GM23338 (cell line): ENCODE measurements around the gene TNFAIP8L3. TPM values are rescaled to one million over a fixed set of nuclear protein-coding genes. Genes with fewer than 3 reads are reported as not detected.

Experiments
- ATAC-seq: fragments of 200-7000 bp; cut with Tn5 transposase; 3 replicates; pipeline ENCODE4 v1.9.1; 2020
- DNase-seq: peaks from one replicate; pipeline ENCODE4 v3.0.0-alpha.2; 2015; ENCODE audit warnings: low spot score
- H2AFZ ChIP-seq: fragments of 200-600 bp; sonication (generic); 2 replicates; pipeline ENCODE4 v1.8.0; 2016; ENCODE audit warnings: antibody characterized with exemption, mild to moderate bottlenecking, moderate library complexity
- H3F3A ChIP-seq: fragments of 200-600 bp; sonication (generic); replicated peaks from 2 replicates; pipeline ENCODE4 v1.8.0; 2017; ENCODE audit warnings: antibody characterized with exemption, mixed run types, low read depth
- H3K27ac ChIP-seq: fragments of 200-600 bp; sonication (generic); 2 replicates; pipeline ENCODE4 v1.6.1; 2016; ENCODE audit warnings: low read depth
- H3K27me3 ChIP-seq: fragments of 200-600 bp; sonication (generic); 2 replicates; pipeline ENCODE4 v1.8.0; 2016; ENCODE audit warnings: mild to moderate bottlenecking, mixed run types, moderate library complexity; ENCODE audit not compliant: insufficient read depth
- H3K36me3 ChIP-seq: fragments of 200-600 bp; sonication (generic); 2 replicates; pipeline ENCODE4 v1.8.0; 2016; ENCODE audit warnings: mild to moderate bottlenecking; ENCODE audit not compliant: insufficient read depth
- H3K4me1 ChIP-seq: fragments of 200-600 bp; sonication (generic); 2 replicates; pipeline ENCODE4 v1.8.0; 2016; ENCODE audit warnings: mild to moderate bottlenecking, moderate library complexity; ENCODE audit not compliant: insufficient read depth
- H3K4me2 ChIP-seq: fragments of 200-600 bp; sonication (generic); 2 replicates; pipeline ENCODE4 v1.7.1; 2017; ENCODE audit warnings: mixed run types
- H3K4me3 ChIP-seq: fragments of 200-600 bp; sonication (generic); 2 replicates; pipeline ENCODE4 v1.6.1; 2016; ENCODE audit warnings: mixed run types
- H3K79me2 ChIP-seq: fragments of 200-600 bp; sonication (generic); replicated peaks from 2 replicates; pipeline ENCODE4 v1.8.0; 2017; ENCODE audit warnings: mild to moderate bottlenecking; ENCODE audit not compliant: insufficient read depth
- H3K9me2 ChIP-seq: fragments of 200-600 bp; sonication (generic); 2 replicates; pipeline ENCODE4 v1.8.0; 2017; ENCODE audit not compliant: insufficient read depth
- H4K20me1 ChIP-seq: fragments of 200-600 bp; sonication (generic); replicated peaks from 2 replicates; pipeline ENCODE4 v1.8.0; 2017; ENCODE audit warnings: mild to moderate bottlenecking; ENCODE audit not compliant: insufficient read depth
- H3K27ac Mint-ChIP-seq: 2 replicates; pipeline ENCODE4 v1.8.0; 2020; ENCODE audit warnings: inconsistent platforms, mild to moderate bottlenecking, moderate library complexity, mixed read lengths
- H3K27me3 Mint-ChIP-seq: 3 replicates; pipeline ENCODE4 v1.8.0; 2022; ENCODE audit warnings: low read depth, mild to moderate bottlenecking, moderate library complexity, mixed read lengths, inconsistent platforms; ENCODE audit not compliant: insufficient read depth, poor library complexity
- H3K36me3 Mint-ChIP-seq: 3 replicates; pipeline ENCODE4 v1.8.0; 2021; ENCODE audit warnings: low read depth, mild to moderate bottlenecking, inconsistent platforms, moderate library complexity, mixed read lengths
- H3K4me1 Mint-ChIP-seq: 3 replicates; pipeline ENCODE4 v1.8.0; 2020; ENCODE audit warnings: mild to moderate bottlenecking, inconsistent platforms, mixed read lengths
- H3K4me3 Mint-ChIP-seq: 3 replicates; pipeline ENCODE4 v1.8.0; 2021; ENCODE audit warnings: moderate library complexity, mild to moderate bottlenecking, inconsistent platforms, mixed read lengths
- H3K9me3 Mint-ChIP-seq: 3 replicates; pipeline ENCODE4 v1.8.0; 2020; ENCODE audit warnings: moderate library complexity, mild to moderate bottlenecking, inconsistent platforms, mixed read lengths
- CREB1 ChIP-seq: fragments of 250-450 bp; sonication (Bioruptor Pico); IDR thresholded peaks from 2 replicates; pipeline ENCODE4 v1.5.0; 2020; ENCODE audit warnings: low read depth, mild to moderate bottlenecking, moderate library complexity
- EZH2 ChIP-seq: fragments of 200-600 bp; sonication (generic); IDR thresholded peaks from one replicate; pipeline ENCODE4 v1.8.0; 2017; ENCODE audit warnings: antibody characterized with exemption, mild to moderate bottlenecking, low read depth; ENCODE audit not compliant: unreplicated experiment
- EZH2phosphoT487 ChIP-seq: fragments of 200-600 bp; sonication (generic); IDR thresholded peaks from one replicate; pipeline ENCODE4 v1.8.1; 2018; ENCODE audit warnings: antibody characterized with exemption; ENCODE audit not compliant: unreplicated experiment
- JUNB ChIP-seq: IDR thresholded peaks from one replicate; pipeline ENCODE4 v1.6.1; 2016; ENCODE audit warnings: antibody characterized with exemption; ENCODE audit not compliant: unreplicated experiment
- NANOG ChIP-seq: IDR thresholded peaks from 2 replicates; pipeline ENCODE4 v1.6.1; 2016; ENCODE audit warnings: antibody characterized with exemption, borderline replicate concordance
- ZNF114 ChIP-seq: fragments of 250-450 bp; sonication (Bioruptor Pico); IDR thresholded peaks from 2 replicates; pipeline ENCODE4 v1.5.0; 2020; ENCODE audit warnings: mild to moderate bottlenecking, moderate library complexity
- ZNF331 ChIP-seq: fragments of 250-450 bp; sonication (Bioruptor Pico); IDR thresholded peaks from 2 replicates; pipeline ENCODE4 v1.5.0; 2020; ENCODE audit warnings: low read depth, mild to moderate bottlenecking, moderate library complexity
- polyA plus RNA-seq: library from polyadenylated mRNA; unstranded; fragments of >200 nt; fragmentation: Nextera tagmentation; extraction: Ambion mirVana; gene quantifications from 2 replicates; pipeline ENCODE4 v1.2.1, GENCODE V29; 2016
- total RNA-seq: library from RNA; depleted of rRNA; stranded (reverse); fragments of >200 nt; shearing (Covaris generic); gene quantifications from 2 replicates; pipeline ENCODE4 v1.2.3, GENCODE V29; 2014
- TF ChIP-seq, protein P1 (sequence below), 2 experiments: fragments of 200-600 bp in 1 of 2; sonication (generic) in 1 of 2; conservative IDR thresholded peaks; 2 replicates each; pipeline versions ENCODE4 v1.5.1 to v1.6.1; 2016 to 2017; ENCODE audit warnings: antibody characterized with exemption in 2 of 2, low read depth in 2 of 2, mild to moderate bottlenecking in 2 of 2, moderate library complexity in 1 of 2
- TF ChIP-seq, protein P2 (sequence below): IDR thresholded peaks from one replicate; pipeline ENCODE4 v1.6.1; 2018; ENCODE audit warnings: antibody characterized with exemption; ENCODE audit not compliant: unreplicated experiment
- TF ChIP-seq, protein P3 (sequence below): IDR thresholded peaks from 2 replicates; pipeline ENCODE4 v1.6.1; 2016; ENCODE audit warnings: antibody characterized with exemption

Gene TNFAIP8L3
- total and polyA plus RNA-seq, 2 experiments from 2014 or later = 0.23 to 0.31 TPM

GRCh38 chr15:51137024-51137423 lies 42.3 kb upstream of the TNFAIP8L3 start:
- no peak for DNase-seq
- Histone ChIP-seq H3K36me3 (no peaks in the 10 kb centered on the region), H3K4me1 (no peaks in the 10 kb centered on the region), H3K79me2 (no peaks in the 10 kb centered on the region), H3K4me3 (no peak overlapping the region), H3K9me2 (no peaks in the 10 kb centered on the region), H4K20me1 (no peaks in the 10 kb centered on the region), H3K27ac (no peak overlapping the region), H3F3A (no peaks in the 10 kb centered on the region), H3K4me2 (no peak overlapping the region), H2AFZ (no peak overlapping the region), H3K27me3 (no peaks in the 10 kb centered on the region)
- Mint-ChIP-seq H3K4me1 (no peaks in the 10 kb centered on the region), H3K4me3 (no peak overlapping the region), H3K9me3 (peaks cover 7% of the 10 kb centered on the region; the same call in 2 of the 3 replicates), H3K36me3 (no peaks in the 10 kb centered on the region; the same call in 2 of the 3 replicates), H3K27ac (no peak overlapping the region), H3K27me3 (no peaks in the 10 kb centered on the region)
- ATAC-seq = no peak
- TF ChIP-seq JUNB = no peak
- TF ChIP-seq ZNF331 = no peak
- TF ChIP-seq, protein P1, sequence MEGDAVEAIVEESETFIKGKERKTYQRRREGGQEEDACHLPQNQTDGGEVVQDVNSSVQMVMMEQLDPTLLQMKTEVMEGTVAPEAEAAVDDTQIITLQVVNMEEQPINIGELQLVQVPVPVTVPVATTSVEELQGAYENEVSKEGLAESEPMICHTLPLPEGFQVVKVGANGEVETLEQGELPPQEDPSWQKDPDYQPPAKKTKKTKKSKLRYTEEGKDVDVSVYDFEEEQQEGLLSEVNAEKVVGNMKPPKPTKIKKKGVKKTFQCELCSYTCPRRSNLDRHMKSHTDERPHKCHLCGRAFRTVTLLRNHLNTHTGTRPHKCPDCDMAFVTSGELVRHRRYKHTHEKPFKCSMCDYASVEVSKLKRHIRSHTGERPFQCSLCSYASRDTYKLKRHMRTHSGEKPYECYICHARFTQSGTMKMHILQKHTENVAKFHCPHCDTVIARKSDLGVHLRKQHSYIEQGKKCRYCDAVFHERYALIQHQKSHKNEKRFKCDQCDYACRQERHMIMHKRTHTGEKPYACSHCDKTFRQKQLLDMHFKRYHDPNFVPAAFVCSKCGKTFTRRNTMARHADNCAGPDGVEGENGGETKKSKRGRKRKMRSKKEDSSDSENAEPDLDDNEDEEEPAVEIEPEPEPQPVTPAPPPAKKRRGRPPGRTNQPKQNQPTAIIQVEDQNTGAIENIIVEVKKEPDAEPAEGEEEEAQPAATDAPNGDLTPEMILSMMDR (conservative IDR thresholded peaks at IDR 0.05; ENCODE audit: low read depth in 2 of 2) = no peak

GRCh38 chr15:51135276-51135675 lies 40.6 kb upstream of the TNFAIP8L3 start:
- Mint-ChIP-seq H3K27ac (no peak overlapping the region), H3K4me1 (peaks cover 1% of the 10 kb centered on the region; the same call in 2 of the 3 replicates), H3K4me3 (no peak overlapping the region), H3K36me3 (no peaks in the 10 kb centered on the region), H3K27me3 (no peaks in the 10 kb centered on the region), H3K9me3 (0 out of 3 replicates have a peak, but pooled peaks cover under 1% of the 10 kb centered on the region)
- no peak for DNase-seq
- Histone ChIP-seq H3K4me1 (no peaks in the 10 kb centered on the region), H3F3A (no peaks in the 10 kb centered on the region), H3K36me3 (no peaks in the 10 kb centered on the region), H3K27ac (no peak overlapping the region), H2AFZ (no peak overlapping the region), H3K9me2 (no peaks in the 10 kb centered on the region), H3K27me3 (no peaks in the 10 kb centered on the region), H3K79me2 (no peaks in the 10 kb centered on the region), H3K4me3 (no peak overlapping the region), H3K4me2 (no peak overlapping the region), H4K20me1 (no peaks in the 10 kb centered on the region)
- no peak for ATAC-seq
- TF ChIP-seq EZH2 = no peak
- TF ChIP-seq NANOG = no peak
- TF ChIP-seq CREB1 (CRISPR knock-in tag) = no peak
- TF ChIP-seq ZNF331 = no peak
- TF ChIP-seq, protein P1 (conservative IDR thresholded peaks at IDR 0.05; ENCODE audit: low read depth in 2 of 2) = no peak
- no peak for TF ChIP-seq ZNF114 (CRISPR knock-in tag)
- TF ChIP-seq, protein P2, sequence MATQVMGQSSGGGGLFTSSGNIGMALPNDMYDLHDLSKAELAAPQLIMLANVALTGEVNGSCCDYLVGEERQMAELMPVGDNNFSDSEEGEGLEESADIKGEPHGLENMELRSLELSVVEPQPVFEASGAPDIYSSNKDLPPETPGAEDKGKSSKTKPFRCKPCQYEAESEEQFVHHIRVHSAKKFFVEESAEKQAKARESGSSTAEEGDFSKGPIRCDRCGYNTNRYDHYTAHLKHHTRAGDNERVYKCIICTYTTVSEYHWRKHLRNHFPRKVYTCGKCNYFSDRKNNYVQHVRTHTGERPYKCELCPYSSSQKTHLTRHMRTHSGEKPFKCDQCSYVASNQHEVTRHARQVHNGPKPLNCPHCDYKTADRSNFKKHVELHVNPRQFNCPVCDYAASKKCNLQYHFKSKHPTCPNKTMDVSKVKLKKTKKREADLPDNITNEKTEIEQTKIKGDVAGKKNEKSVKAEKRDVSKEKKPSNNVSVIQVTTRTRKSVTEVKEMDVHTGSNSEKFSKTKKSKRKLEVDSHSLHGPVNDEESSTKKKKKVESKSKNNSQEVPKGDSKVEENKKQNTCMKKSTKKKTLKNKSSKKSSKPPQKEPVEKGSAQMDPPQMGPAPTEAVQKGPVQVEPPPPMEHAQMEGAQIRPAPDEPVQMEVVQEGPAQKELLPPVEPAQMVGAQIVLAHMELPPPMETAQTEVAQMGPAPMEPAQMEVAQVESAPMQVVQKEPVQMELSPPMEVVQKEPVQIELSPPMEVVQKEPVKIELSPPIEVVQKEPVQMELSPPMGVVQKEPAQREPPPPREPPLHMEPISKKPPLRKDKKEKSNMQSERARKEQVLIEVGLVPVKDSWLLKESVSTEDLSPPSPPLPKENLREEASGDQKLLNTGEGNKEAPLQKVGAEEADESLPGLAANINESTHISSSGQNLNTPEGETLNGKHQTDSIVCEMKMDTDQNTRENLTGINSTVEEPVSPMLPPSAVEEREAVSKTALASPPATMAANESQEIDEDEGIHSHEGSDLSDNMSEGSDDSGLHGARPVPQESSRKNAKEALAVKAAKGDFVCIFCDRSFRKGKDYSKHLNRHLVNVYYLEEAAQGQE = no peak
- TF ChIP-seq JUNB = no peak
- TF ChIP-seq, protein P3, sequence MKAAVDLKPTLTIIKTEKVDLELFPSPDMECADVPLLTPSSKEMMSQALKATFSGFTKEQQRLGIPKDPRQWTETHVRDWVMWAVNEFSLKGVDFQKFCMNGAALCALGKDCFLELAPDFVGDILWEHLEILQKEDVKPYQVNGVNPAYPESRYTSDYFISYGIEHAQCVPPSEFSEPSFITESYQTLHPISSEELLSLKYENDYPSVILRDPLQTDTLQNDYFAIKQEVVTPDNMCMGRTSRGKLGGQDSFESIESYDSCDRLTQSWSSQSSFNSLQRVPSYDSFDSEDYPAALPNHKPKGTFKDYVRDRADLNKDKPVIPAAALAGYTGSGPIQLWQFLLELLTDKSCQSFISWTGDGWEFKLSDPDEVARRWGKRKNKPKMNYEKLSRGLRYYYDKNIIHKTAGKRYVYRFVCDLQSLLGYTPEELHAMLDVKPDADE = no peak
- TF ChIP-seq EZH2phosphoT487 = no peak
